GM23248 (cell line): ENCODE results near the gene P2RY11. TPM values are rescaled to one million over a fixed set of nuclear protein-coding genes. Genes with fewer than 3 reads are reported as not detected.

ENCODE experiments used
- DNase-seq: peaks from one replicate; pipeline ENCODE4 v3.0.0-alpha.2; 2015
- H2AFZ ChIP-seq: fragments of 200-600 bp; sonication (generic); 2 replicates; pipeline ENCODE4 v1.6.1; 2016; ENCODE audit warnings: antibody characterized with exemption
- H3F3A ChIP-seq: fragments of 200-600 bp; sonication (generic); 2 replicates; pipeline ENCODE4 v1.6.1; 2016; ENCODE audit warnings: mild to moderate bottlenecking, antibody characterized with exemption, mixed run types; ENCODE audit not compliant: insufficient read depth
- H3K27ac ChIP-seq: fragments of 200-600 bp; sonication (generic); 2 replicates; pipeline ENCODE4 v1.5.1; 2016; ENCODE audit warnings: mild to moderate bottlenecking
- H3K27me3 ChIP-seq: fragments of 200-600 bp; sonication (generic); replicated peaks from 2 replicates; pipeline ENCODE4 v1.6.1; 2016; ENCODE audit warnings: mild to moderate bottlenecking; ENCODE audit not compliant: insufficient read depth
- H3K36me3 ChIP-seq: fragments of 200-600 bp; sonication (generic); 2 replicates; pipeline ENCODE4 v1.6.1; 2016; ENCODE audit warnings: low read depth, mild to moderate bottlenecking
- H3K4me1 ChIP-seq: fragments of 200-600 bp; sonication (generic); 2 replicates; pipeline ENCODE4 v1.6.1; 2016; ENCODE audit warnings: mild to moderate bottlenecking; ENCODE audit not compliant: insufficient read depth
- H3K4me2 ChIP-seq: fragments of 200-600 bp; sonication (generic); one replicate; pipeline ENCODE4 v1.6.1; 2016; ENCODE audit warnings: mild to moderate bottlenecking; ENCODE audit not compliant: unreplicated experiment
- H3K4me3 ChIP-seq: fragments of 200-600 bp; sonication (generic); 2 replicates; pipeline ENCODE4 v1.5.1; 2016; ENCODE audit warnings: mild to moderate bottlenecking
- H3K79me2 ChIP-seq: fragments of 200-600 bp; sonication (generic); 2 replicates; pipeline ENCODE4 v1.6.1; 2016; ENCODE audit warnings: mild to moderate bottlenecking; ENCODE audit not compliant: insufficient read depth
- H3K9ac ChIP-seq: fragments of 200-600 bp; sonication (generic); 2 replicates; pipeline ENCODE4 v1.6.1; 2016; ENCODE audit warnings: mild to moderate bottlenecking
- H3K9me2 ChIP-seq: fragments of 200-600 bp; sonication (generic); 2 replicates; pipeline ENCODE4 v1.6.1; 2016; ENCODE audit warnings: mixed run types, mild to moderate bottlenecking, moderate library complexity; ENCODE audit not compliant: insufficient read depth
- H3K9me3 ChIP-seq: fragments of 200-600 bp; sonication (generic); one replicate; pipeline ENCODE4 v1.6.1; 2017; ENCODE audit warnings: low read depth
- H4K20me1 ChIP-seq: fragments of 200-600 bp; sonication (generic); 2 replicates; pipeline ENCODE4 v1.6.0; 2016; ENCODE audit not compliant: insufficient read depth
- EZH2 ChIP-seq: fragments of 200-600 bp; sonication (generic); IDR thresholded peaks from 2 replicates; pipeline ENCODE4 v1.6.1; 2018; ENCODE audit warnings: antibody characterized with exemption, mild to moderate bottlenecking; ENCODE audit not compliant: insufficient read depth, poor library complexity, severe bottlenecking
- EZH2phosphoT487 ChIP-seq: fragments of 200-600 bp; sonication (generic); IDR thresholded peaks from 2 replicates; pipeline ENCODE4 v1.6.1; 2018; ENCODE audit warnings: antibody characterized with exemption, moderate library complexity, mild to moderate bottlenecking, low read depth; ENCODE audit not compliant: insufficient read depth
- WGBS, 2 experiments: methylation state at CpG; one replicate each; pipeline ENCODE4 v1.1.6; 2015 to 2017; ENCODE audit warnings: low lambda C conversion rate in 2 of 2, low coverage in 1 of 2; ENCODE audit errors: missing lambda C conversion rate in 2 of 2; 5-methylcytosine and 5-hydroxymethylcytosine counted together
- in situ Hi-C: fragments of 300-500 bp; cut with MboI; formaldehyde crosslinking; loops from 2 replicates; pipeline ENCODE4 v1.15.0; 2020
- polyA plus RNA-seq: library from polyadenylated mRNA; unstranded; fragments of >200 nt; fragmentation: Nextera tagmentation; extraction: Ambion mirVana; gene quantifications from 2 replicates; pipeline ENCODE4 v1.2.1, GENCODE V29; 2016
- total RNA-seq: library from RNA; depleted of rRNA; stranded (reverse); fragments of >200 nt; shearing (Covaris generic); gene quantifications from 2 replicates; pipeline ENCODE4 v1.2.3, GENCODE V29; 2014

Gene P2RY11
- total and polyA plus RNA-seq, 2 experiments from 2014 or later, result 2.8 to 6.3 TPM

DNA sequence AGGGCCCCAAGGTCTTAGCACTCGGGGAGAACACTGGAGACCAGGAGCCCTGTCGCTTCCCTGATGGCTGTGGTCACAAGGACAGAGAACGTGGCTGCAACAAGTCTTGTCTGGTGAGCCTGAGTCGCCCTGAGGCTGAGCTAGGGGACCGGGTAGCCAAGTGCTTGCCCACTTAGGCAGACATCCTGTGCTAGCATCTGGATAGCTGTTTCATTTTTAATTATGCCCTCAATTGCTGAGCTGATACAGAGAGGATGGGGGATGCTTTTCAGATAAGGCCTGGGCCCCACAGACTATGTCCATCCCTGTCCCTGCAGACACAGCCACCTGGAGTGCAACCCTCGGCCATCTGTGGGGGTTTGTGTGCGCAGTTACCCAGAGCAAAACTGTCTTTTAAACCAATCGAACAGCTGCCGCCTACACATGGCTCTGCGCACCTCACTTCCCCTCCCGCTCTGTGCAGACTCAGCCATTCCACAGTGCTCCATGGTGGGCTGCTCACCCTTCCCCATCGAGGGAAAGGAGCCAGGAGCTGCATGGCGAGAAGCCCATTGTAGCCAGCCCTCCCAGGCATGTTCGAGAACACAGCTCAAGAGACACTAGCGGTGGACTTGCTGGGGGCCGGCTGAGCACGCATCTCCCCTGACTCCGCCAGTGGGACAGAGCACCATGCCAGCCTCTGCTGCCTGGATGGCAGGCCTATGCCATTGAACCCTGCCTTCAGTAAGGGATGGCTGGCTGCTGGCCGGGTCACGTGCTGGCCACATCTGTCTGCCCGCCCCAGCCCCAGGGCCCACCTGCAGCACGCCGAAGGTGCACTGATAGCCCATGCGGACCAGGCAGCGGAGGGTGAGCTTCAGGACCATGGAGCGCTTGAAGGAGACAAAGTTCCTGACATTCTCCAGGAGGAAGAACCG, 27.6 kb downstream of the P2RY11 start:
- no peak overlapping the region for H3K4me2 ChIP-seq
- no peaks in the 10 kb centered on the region for H3K9me3 ChIP-seq
- H4K20me1 ChIP-seq, result no peaks in the 10 kb centered on the region

DNA sequence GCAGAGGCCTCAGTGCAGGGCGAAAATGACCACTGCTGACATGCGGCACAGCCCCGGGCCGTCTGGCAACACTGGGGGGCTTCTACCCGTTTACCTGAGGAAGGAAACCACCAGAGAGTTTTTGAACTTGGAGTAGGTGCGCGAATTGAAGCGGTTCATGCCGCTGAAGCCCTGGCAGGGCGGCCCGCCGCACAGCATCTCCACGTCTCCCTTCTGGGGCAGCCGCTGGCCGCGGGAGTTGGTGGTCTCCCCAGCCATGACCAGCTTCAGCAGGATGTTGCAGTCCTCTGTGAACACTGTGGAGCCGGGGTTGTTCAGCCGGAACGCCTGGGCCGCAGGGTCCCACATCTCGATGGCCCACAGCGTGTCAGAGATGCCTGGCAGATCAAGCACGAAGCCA, 28.5 kb downstream of the P2RY11 start:
- WGBS, 2 experiments, result 97 to 98% methylated on average over 18 to 23 of the region's 23 CpGs
- in situ Hi-C loops, result no loop called here
- no peaks in the 10 kb centered on the region for H4K20me1 ChIP-seq

More for the DNA sequence above, 27.6 kb downstream of the P2RY11 start:
- Histone ChIP-seq H2AFZ (no peak overlapping the region), H3K27me3 (no peaks in the 10 kb centered on the region), H3K79me2 (no peaks in the 10 kb centered on the region), H3K36me3 (peaks cover 16% of the 10 kb centered on the region; the same call in 1 of the 2 replicates), H3K27ac (no peak overlapping the region), H3K4me3 (no peak overlapping the region), H3K9ac (no peak overlapping the region), H3F3A (no peaks in the 10 kb centered on the region), H3K9me2 (no peaks in the 10 kb centered on the region), H3K4me1 (no peaks in the 10 kb centered on the region)
- TF ChIP-seq EZH2 (no peak), EZH2phosphoT487 (no peak)
- no peak for DNase-seq
- in situ Hi-C loops, result no loop called here
- WGBS, 2 experiments, result 93 to 94% methylated on average over 25 to 27 of the region's 27 CpGs

DNA sequence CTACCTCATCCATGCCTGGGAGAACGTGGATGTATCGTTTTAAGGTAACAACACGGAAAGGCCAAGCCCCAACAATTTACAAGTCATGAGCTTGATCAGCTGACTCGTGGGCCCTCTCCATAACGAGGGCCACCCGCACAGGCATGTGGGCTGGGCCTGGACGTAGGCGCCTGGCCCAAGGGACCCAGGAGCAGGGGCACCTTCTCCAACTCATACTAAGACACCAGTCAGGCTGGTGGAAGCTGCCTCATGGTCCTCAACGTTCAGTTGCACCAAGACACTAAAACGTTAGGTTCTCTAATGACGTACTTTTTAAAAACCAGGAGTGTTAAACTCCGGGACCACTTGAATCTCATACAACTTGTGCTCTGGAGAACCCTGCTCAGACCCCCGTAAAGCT, 30.0 kb downstream of the P2RY11 start:
- 76% methylated on average over 13 of the region's 13 CpGs for WGBS, 2 experiments
- Histone ChIP-seq H3K9me3 (no peaks in the 10 kb centered on the region), H3K36me3 (peaks cover 31% of the 10 kb centered on the region; the same call in 1 of the 2 replicates), H3K27me3 (no peaks in the 10 kb centered on the region), H2AFZ (no peak overlapping the region), H3K4me1 (no peaks in the 10 kb centered on the region), H3K27ac (no peak overlapping the region), H4K20me1 (no peaks in the 10 kb centered on the region), H3K4me2 (no peak overlapping the region), H3K79me2 (no peaks in the 10 kb centered on the region), H3K4me3 (no peak overlapping the region), H3K9ac (no peak overlapping the region), H3K9me2 (no peaks in the 10 kb centered on the region), H3F3A (no peaks in the 10 kb centered on the region)
- TF ChIP-seq EZH2, result no peak
- TF ChIP-seq EZH2phosphoT487, result no peak
- in situ Hi-C loops, result no loop called here
- no peak for DNase-seq

More for the DNA sequence above, 28.5 kb downstream of the P2RY11 start:
- Histone ChIP-seq H3K27ac (no peak overlapping the region), H3F3A (no peaks in the 10 kb centered on the region), H3K9me2 (no peaks in the 10 kb centered on the region), H2AFZ (no peak overlapping the region), H3K9me3 (no peaks in the 10 kb centered on the region), H3K9ac (no peak overlapping the region), H3K27me3 (no peaks in the 10 kb centered on the region), H3K4me3 (no peak overlapping the region), H3K36me3 (peaks cover 22% of the 10 kb centered on the region; the same call in 1 of the 2 replicates), H3K4me1 (no peaks in the 10 kb centered on the region), H3K4me2 (no peak overlapping the region), H3K79me2 (no peaks in the 10 kb centered on the region)
- DNase-seq, result no peak
- TF ChIP-seq EZH2, result no peak
- no peak for TF ChIP-seq EZH2phosphoT487

- Histone ChIP-seq H3K9ac (no peak overlapping the region), H2AFZ (no peak overlapping the region), H3K27ac (no peak overlapping the region), H3K4me3 (no peak overlapping the region), H4K20me1 (no peaks in the 10 kb centered on the region), H3F3A (no peaks in the 10 kb centered on the region), H3K9me2 (no peaks in the 10 kb centered on the region), H3K9me3 (no peaks in the 10 kb centered on the region), H3K4me1 (no peaks in the 10 kb centered on the region), H3K36me3 (peaks cover 31% of the 10 kb centered on the region; the same call in 1 of the 2 replicates), H3K79me2 (no peaks in the 10 kb centered on the region), H3K4me2 (no peak overlapping the region), H3K27me3 (no peaks in the 10 kb centered on the region)
- no peak for DNase-seq
- TF ChIP-seq EZH2 (no peak), EZH2phosphoT487 (no peak)
- 97 to 98% methylated on average over 18 of the region's 18 CpGs for WGBS, 2 experiments
- in situ Hi-C loops, result no loop called here
Observed at GRCh38 chr19:10141973-10142372, 30.5 kb downstream of the P2RY11 start.
